Middle frontal gyrus (tissue), 1 donor: Measurements from ENCODE around the gene RBM19.

Source experiments
- DNase-seq: peaks from one replicate; pipeline ENCODE4 v3.0.0-alpha.2; 2015; ENCODE audit warnings: low spot score; ENCODE audit errors: extremely low spot score

Gene RBM19

GRCh38 chr12:113959096-113959495 lies 7.0 kb downstream of the RBM19 start:
- no peak for DNase-seq

GRCh38 chr12:113958108-113958507 lies 8.0 kb downstream of the RBM19 start:
- DNase-seq = no peak

- no peak for DNase-seq
Measured at GRCh38 chr12:113957627-113958026, 8.5 kb downstream of the RBM19 start.

GRCh38 chr12:113955109-113955970 lies 10.8 kb downstream of the RBM19 start:
- no peak for DNase-seq

GRCh38 chr12:113954547-113954946 lies 11.6 kb downstream of the RBM19 start:
- no peak for DNase-seq

GRCh38 chr12:113950873-113951272 lies 15.3 kb downstream of the RBM19 start:
- no peak for DNase-seq

GRCh38 chr12:113949321-113950305 lies 16.5 kb downstream of the RBM19 start:
- DNase-seq = no peak

GRCh38 chr12:113948151-113948914 lies 17.8 kb downstream of the RBM19 start:
- no peak for DNase-seq

- DNase-seq = no peak
Measured at GRCh38 chr12:113946175-113946574, 19.9 kb downstream of the RBM19 start.

- no peak for DNase-seq
Measured at GRCh38 chr12:113945174-113946173, 20.7 kb downstream of the RBM19 start.

- DNase-seq = no peak
Measured at GRCh38 chr12:113942209-113942608, 23.9 kb downstream of the RBM19 start.

- DNase-seq = no peak
Measured at GRCh38 chr12:113941208-113941486, 25.0 kb downstream of the RBM19 start.

GRCh38 chr12:113940357-113941207 lies 25.5 kb downstream of the RBM19 start:
- DNase-seq = no peak

GRCh38 chr12:113939867-113940266 lies 26.3 kb downstream of the RBM19 start:
- DNase-seq = no peak

GRCh38 chr12:113938471-113938870 lies 27.7 kb downstream of the RBM19 start:
- no peak for DNase-seq

GRCh38 chr12:113936460-113936859 lies 29.7 kb downstream of the RBM19 start:
- DNase-seq = no peak

- no peak for DNase-seq
Measured at GRCh38 chr12:113935459-113935858, 30.7 kb downstream of the RBM19 start.

GRCh38 chr12:113934946-113935345 lies 31.2 kb downstream of the RBM19 start:
- DNase-seq = no peak

- no peak for DNase-seq
Measured at GRCh38 chr12:113934060-113934814, 31.9 kb downstream of the RBM19 start.
